SK-N-SH treated with all-trans-retinoic acid at 6 μM for 48 hours (cell line): ENCODE results near the gene DCAF15.

Source experiments
- ATAC-seq: fragments of 200-7000 bp; cut with Tn5 transposase; 3 replicates; pipeline ENCODE4 v1.9.1; 2020; ENCODE audit warnings: mild to moderate bottlenecking, moderate library complexity
- ARNTL ChIP-seq: fragments of 450-650 bp; formaldehyde crosslinking; IDR thresholded peaks from 2 replicates; pipeline ENCODE4 v1.5.0; 2020; ENCODE audit warnings: low read depth, mild to moderate bottlenecking, moderate library complexity, borderline replicate concordance
- BACH2 ChIP-seq: fragments of 250-450 bp; sonication (Bioruptor Pico); IDR thresholded peaks from 2 replicates; pipeline ENCODE4 v1.9.0; 2021; ENCODE audit warnings: mild to moderate bottlenecking, borderline replicate concordance
- GLIS3 ChIP-seq: fragments of 250-450 bp; sonication (Bioruptor Pico); IDR thresholded peaks from 2 replicates; pipeline ENCODE4 v1.5.0; 2020; ENCODE audit warnings: mild to moderate bottlenecking, moderate library complexity
- ISL1 ChIP-seq: fragments of 250-450 bp; sonication (Bioruptor Pico); IDR thresholded peaks from 2 replicates; pipeline ENCODE4 v2.1.2; 2022; ENCODE audit warnings: mild to moderate bottlenecking, moderate library complexity
- PPARA ChIP-seq: fragments of 250-450 bp; sonication (Bioruptor Pico); IDR thresholded peaks from 2 replicates; pipeline ENCODE4 v1.5.0; 2020; ENCODE audit warnings: mild to moderate bottlenecking, borderline replicate concordance
- RARB ChIP-seq: fragments of 250-450 bp; sonication (Bioruptor Pico); IDR thresholded peaks from 2 replicates; pipeline ENCODE4 v1.8.0; 2021; ENCODE audit warnings: mild to moderate bottlenecking, moderate library complexity
- SNAI2 ChIP-seq: fragments of 250-450 bp; sonication (Bioruptor Pico); IDR thresholded peaks from 2 replicates; pipeline ENCODE4 v1.5.0; 2020; ENCODE audit warnings: mild to moderate bottlenecking, moderate library complexity
- TOX ChIP-seq: fragments of 250-450 bp; sonication (Bioruptor Pico); IDR thresholded peaks from 2 replicates; pipeline ENCODE4 v1.8.0; 2021; ENCODE audit warnings: mild to moderate bottlenecking, moderate library complexity, borderline replicate concordance
- ZFP3 ChIP-seq: fragments of 250-450 bp; sonication (Bioruptor Pico); IDR thresholded peaks from 2 replicates; pipeline ENCODE4 v1.5.0; 2020; ENCODE audit warnings: mild to moderate bottlenecking, moderate library complexity
- ZFP30 ChIP-seq: fragments of 450-650 bp; formaldehyde crosslinking; IDR thresholded peaks from 2 replicates; pipeline ENCODE4 v1.5.0; 2022; ENCODE audit warnings: mild to moderate bottlenecking, moderate library complexity
- ZNF565 ChIP-seq: fragments of 450-650 bp; formaldehyde crosslinking; conservative IDR thresholded peaks from 2 replicates; pipeline ENCODE4 v1.5.0; 2020; ENCODE audit warnings: low read depth, mild to moderate bottlenecking, moderate library complexity
- ZNF70 ChIP-seq: fragments of 450-650 bp; formaldehyde crosslinking; IDR thresholded peaks from 2 replicates; pipeline ENCODE4 v1.5.0; 2020; ENCODE audit warnings: mild to moderate bottlenecking, moderate library complexity
- ZNF8 ChIP-seq: fragments of 450-650 bp; formaldehyde crosslinking; IDR thresholded peaks from 2 replicates; pipeline ENCODE4 v1.5.0; 2020; ENCODE audit warnings: mild to moderate bottlenecking, moderate library complexity
- TF ChIP-seq, protein P1 (sequence below): fragments of 250-450 bp; sonication (Bioruptor Pico); IDR thresholded peaks from 2 replicates; pipeline ENCODE4 v1.5.1; 2021; ENCODE audit warnings: mild to moderate bottlenecking, moderate library complexity
- TF ChIP-seq, protein P2 (sequence below): fragments of 250-450 bp; sonication (Bioruptor Pico); IDR thresholded peaks from 2 replicates; pipeline ENCODE4 v1.8.0; 2021; ENCODE audit warnings: low read depth, mild to moderate bottlenecking, moderate library complexity, borderline replicate concordance
- TF ChIP-seq, protein P3 (sequence below): fragments of 250-450 bp; sonication (Bioruptor Pico); IDR thresholded peaks from 2 replicates; pipeline ENCODE4 v1.5.0; 2020; ENCODE audit warnings: mild to moderate bottlenecking, moderate library complexity
- TF ChIP-seq, protein P4 (sequence below): fragments of 250-450 bp; sonication (Bioruptor Pico); IDR thresholded peaks from 2 replicates; pipeline ENCODE4 v1.8.0; 2020; ENCODE audit warnings: mild to moderate bottlenecking, moderate library complexity, borderline replicate concordance
- TF ChIP-seq, protein P5 (sequence below): fragments of 250-450 bp; sonication (Bioruptor Pico); IDR thresholded peaks from 2 replicates; pipeline ENCODE4 v1.5.1; 2020; ENCODE audit warnings: low read depth, mild to moderate bottlenecking, moderate library complexity

Gene DCAF15

DNA sequence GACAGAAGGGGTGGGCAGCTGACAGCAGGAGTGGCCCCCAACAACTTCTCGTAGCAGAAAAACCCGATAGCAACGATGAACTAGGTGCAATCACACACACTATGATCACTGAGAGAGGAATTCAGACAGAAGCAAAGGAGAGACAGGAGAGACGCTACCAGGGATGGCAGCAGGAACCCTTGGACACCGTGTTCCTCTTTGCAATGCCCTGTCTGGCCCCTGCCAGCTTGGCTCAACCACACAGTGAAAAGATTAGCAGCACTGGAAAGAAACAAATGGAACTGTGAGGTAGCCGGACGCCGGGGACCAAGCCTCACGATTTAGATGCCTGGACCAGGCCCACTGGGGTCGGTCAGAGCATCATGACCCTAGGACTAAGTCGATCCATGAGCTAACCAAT, 23.6 kb downstream of the DCAF15 start:
- TF ChIP-seq RARB (CRISPR knock-in tag) (no peak), BACH2 (CRISPR knock-in tag) (no peak), ZFP30 (no peak), ZFP3 (CRISPR knock-in tag) (no peak), PPARA (CRISPR knock-in tag) (no peak), TOX (no peak), ARNTL (CRISPR knock-in tag) (no peak), SNAI2 (CRISPR knock-in tag) (no peak), ZNF70 (CRISPR knock-in tag) (no peak), ZNF8 (CRISPR knock-in tag) (no peak)
- TF ChIP-seq, protein P1, sequence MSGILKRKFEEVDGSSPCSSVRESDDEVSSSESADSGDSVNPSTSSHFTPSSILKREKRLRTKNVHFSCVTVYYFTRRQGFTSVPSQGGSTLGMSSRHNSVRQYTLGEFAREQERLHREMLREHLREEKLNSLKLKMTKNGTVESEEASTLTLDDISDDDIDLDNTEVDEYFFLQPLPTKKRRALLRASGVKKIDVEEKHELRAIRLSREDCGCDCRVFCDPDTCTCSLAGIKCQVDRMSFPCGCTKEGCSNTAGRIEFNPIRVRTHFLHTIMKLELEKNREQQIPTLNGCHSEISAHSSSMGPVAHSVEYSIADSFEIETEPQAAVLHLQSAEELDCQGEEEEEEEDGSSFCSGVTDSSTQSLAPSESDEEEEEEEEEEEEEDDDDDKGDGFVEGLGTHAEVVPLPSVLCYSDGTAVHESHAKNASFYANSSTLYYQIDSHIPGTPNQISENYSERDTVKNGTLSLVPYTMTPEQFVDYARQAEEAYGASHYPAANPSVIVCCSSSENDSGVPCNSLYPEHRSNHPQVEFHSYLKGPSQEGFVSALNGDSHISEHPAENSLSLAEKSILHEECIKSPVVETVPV (CRISPR knock-in tag) = no peak
- TF ChIP-seq, protein P2, sequence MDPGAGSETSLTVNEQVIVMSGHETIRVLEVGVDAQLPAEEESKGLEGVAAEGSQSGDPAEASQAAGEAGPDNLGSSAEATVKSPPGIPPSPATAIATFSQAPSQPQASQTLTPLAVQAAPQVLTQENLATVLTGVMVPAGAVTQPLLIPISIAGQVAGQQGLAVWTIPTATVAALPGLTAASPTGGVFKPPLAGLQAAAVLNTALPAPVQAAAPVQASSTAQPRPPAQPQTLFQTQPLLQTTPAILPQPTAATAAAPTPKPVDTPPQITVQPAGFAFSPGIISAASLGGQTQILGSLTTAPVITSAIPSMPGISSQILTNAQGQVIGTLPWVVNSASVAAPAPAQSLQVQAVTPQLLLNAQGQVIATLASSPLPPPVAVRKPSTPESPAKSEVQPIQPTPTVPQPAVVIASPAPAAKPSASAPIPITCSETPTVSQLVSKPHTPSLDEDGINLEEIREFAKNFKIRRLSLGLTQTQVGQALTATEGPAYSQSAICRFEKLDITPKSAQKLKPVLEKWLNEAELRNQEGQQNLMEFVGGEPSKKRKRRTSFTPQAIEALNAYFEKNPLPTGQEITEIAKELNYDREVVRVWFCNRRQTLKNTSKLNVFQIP = no peak
- TF ChIP-seq, protein P3, sequence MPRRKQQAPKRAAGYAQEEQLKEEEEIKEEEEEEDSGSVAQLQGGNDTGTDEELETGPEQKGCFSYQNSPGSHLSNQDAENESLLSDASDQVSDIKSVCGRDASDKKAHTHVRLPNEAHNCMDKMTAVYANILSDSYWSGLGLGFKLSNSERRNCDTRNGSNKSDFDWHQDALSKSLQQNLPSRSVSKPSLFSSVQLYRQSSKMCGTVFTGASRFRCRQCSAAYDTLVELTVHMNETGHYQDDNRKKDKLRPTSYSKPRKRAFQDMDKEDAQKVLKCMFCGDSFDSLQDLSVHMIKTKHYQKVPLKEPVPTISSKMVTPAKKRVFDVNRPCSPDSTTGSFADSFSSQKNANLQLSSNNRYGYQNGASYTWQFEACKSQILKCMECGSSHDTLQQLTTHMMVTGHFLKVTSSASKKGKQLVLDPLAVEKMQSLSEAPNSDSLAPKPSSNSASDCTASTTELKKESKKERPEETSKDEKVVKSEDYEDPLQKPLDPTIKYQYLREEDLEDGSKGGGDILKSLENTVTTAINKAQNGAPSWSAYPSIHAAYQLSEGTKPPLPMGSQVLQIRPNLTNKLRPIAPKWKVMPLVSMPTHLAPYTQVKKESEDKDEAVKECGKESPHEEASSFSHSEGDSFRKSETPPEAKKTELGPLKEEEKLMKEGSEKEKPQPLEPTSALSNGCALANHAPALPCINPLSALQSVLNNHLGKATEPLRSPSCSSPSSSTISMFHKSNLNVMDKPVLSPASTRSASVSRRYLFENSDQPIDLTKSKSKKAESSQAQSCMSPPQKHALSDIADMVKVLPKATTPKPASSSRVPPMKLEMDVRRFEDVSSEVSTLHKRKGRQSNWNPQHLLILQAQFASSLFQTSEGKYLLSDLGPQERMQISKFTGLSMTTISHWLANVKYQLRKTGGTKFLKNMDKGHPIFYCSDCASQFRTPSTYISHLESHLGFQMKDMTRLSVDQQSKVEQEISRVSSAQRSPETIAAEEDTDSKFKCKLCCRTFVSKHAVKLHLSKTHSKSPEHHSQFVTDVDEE (CRISPR knock-in tag) = no peak
- TF ChIP-seq, protein P4, sequence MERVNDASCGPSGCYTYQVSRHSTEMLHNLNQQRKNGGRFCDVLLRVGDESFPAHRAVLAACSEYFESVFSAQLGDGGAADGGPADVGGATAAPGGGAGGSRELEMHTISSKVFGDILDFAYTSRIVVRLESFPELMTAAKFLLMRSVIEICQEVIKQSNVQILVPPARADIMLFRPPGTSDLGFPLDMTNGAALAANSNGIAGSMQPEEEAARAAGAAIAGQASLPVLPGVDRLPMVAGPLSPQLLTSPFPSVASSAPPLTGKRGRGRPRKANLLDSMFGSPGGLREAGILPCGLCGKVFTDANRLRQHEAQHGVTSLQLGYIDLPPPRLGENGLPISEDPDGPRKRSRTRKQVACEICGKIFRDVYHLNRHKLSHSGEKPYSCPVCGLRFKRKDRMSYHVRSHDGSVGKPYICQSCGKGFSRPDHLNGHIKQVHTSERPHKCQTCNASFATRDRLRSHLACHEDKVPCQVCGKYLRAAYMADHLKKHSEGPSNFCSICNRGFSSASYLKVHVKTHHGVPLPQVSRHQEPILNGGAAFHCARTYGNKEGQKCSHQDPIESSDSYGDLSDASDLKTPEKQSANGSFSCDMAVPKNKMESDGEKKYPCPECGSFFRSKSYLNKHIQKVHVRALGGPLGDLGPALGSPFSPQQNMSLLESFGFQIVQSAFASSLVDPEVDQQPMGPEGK (CRISPR knock-in tag) = no peak
- TF ChIP-seq, protein P5, sequence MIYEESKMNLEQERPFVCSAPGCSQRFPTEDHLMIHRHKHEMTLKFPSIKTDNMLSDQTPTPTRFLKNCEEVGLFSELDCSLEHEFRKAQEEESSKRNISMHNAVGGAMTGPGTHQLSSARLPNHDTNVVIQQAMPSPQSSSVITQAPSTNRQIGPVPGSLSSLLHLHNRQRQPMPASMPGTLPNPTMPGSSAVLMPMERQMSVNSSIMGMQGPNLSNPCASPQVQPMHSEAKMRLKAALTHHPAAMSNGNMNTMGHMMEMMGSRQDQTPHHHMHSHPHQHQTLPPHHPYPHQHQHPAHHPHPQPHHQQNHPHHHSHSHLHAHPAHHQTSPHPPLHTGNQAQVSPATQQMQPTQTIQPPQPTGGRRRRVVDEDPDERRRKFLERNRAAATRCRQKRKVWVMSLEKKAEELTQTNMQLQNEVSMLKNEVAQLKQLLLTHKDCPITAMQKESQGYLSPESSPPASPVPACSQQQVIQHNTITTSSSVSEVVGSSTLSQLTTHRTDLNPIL (CRISPR knock-in tag) = no peak
- ATAC-seq = no peak

DNA sequence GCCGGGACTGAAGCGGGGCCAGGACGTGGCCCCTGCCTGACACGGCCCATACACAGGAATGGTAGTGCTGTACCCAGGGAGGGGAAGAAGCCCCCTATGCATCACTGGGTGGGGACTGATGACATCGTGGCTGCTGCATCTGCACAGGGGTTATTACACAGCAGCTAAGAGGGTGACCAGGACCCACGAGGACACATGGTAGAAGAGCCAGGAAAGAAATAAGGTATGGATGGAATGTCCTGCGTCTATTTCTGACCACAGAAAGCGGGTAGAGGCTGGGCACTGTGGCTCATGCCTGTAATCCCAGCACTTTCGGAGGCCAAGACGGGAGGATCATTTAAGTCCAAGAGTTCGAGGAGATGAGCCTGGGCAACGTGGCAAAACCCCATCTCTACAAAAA, 24.1 kb downstream of the DCAF15 start:
- TF ChIP-seq ZNF70 (CRISPR knock-in tag) = no peak
- TF ChIP-seq ZNF565 (CRISPR knock-in tag) = no peak
- TF ChIP-seq, protein P3 (CRISPR knock-in tag) = no peak
- TF ChIP-seq GLIS3 (CRISPR knock-in tag) = no peak
- TF ChIP-seq, protein P5 (CRISPR knock-in tag) = no peak
- TF ChIP-seq ARNTL (CRISPR knock-in tag) = no peak
- no peak for TF ChIP-seq ISL1 (CRISPR knock-in tag)
- TF ChIP-seq, protein P1 (CRISPR knock-in tag) = no peak
- TF ChIP-seq SNAI2 (CRISPR knock-in tag) = no peak
- ATAC-seq = no peak
